GM12878 (cell line): Measurements from ENCODE around the gene NKAIN2.

Experiments used
- CTCF ChIP-seq, 3 experiments: IDR thresholded peaks in 2 of 3; conservative IDR thresholded peaks in 1 of 3; 2 replicates each; pipeline ENCODE4 v1.5.1; 2011; ENCODE audit warnings: low read depth in 3 of 3, low read length in 3 of 3, mild to moderate bottlenecking in 3 of 3, control low read depth in 2 of 3, moderate library complexity in 2 of 3, inconsistent platforms in 1 of 3, mixed read lengths in 1 of 3; ENCODE audit not compliant: control insufficient read depth in 2 of 3, insufficient read depth in 1 of 3; ENCODE audit errors: extremely low read depth in 1 of 3
- EP300 ChIP-seq, 2 experiments: fragments of 150-350 bp in 1 of 2; IDR thresholded peaks; 2 replicates each; pipeline ENCODE4 v1.6.1; 2011 to 2012; ENCODE audit warnings: low read depth in 2 of 2, low read length in 2 of 2, borderline replicate concordance in 1 of 2, improper control_type of control experiment in 1 of 2, inconsistent platforms in 1 of 2; ENCODE audit not compliant: control insufficient read depth in 1 of 2
- EZH2 ChIP-seq: IDR thresholded peaks from 2 replicates; pipeline ENCODE4 v1.6.1; 2012; ENCODE audit warnings: low read depth, mild to moderate bottlenecking, control low read depth, inconsistent platforms, low read length, borderline replicate concordance; ENCODE audit not compliant: control insufficient read depth
- NR2F1 ChIP-seq: fragments of 450-650 bp; conservative IDR thresholded peaks from 2 replicates; pipeline ENCODE4 v1.6.1; 2017; ENCODE audit warnings: mild to moderate bottlenecking
- SREBF2 ChIP-seq: IDR thresholded peaks from 2 replicates; pipeline ENCODE4 v1.6.1; 2012; ENCODE audit warnings: mild to moderate bottlenecking, low read length
- YY1 ChIP-seq: IDR thresholded peaks from 2 replicates; pipeline ENCODE4 v1.6.1; 2011; ENCODE audit warnings: low read depth, mild to moderate bottlenecking, low read length

GRCh38 chr6:124823240-124824111, 1019.8 kb downstream of the NKAIN2 start:
- TF ChIP-seq YY1 (no peak), EP300 (IDR thresholded peaks at IDR 0.05; ENCODE audit: borderline replicate concordance in 1 of 2, control insufficient read depth in 1 of 2, low read depth in 2 of 2, low read length in 2 of 2) (no peak), NR2F1 (no peak), EZH2 (no peak), CTCF (IDR thresholded peaks at IDR 0.05 in 2 of 3, conservative IDR thresholded peaks at IDR 0.05 in 1 of 3; ENCODE audit: control insufficient read depth in 2 of 3, extremely low read depth in 1 of 3, insufficient read depth in 1 of 3, low read depth in 3 of 3, low read length in 3 of 3) (no peak), SREBF2 (no peak)
